ENCODE data around the gene LRRC39. TPM values are rescaled to one million over a fixed set of nuclear protein-coding genes. Genes with fewer than 3 reads are reported as not detected.

Gene LRRC39
- total and polyA plus RNA-seq, 5 experiments from 2014 or later, result 0.08 to 2.9 (median 1.4) TPM; not detected in 1

DNA sequence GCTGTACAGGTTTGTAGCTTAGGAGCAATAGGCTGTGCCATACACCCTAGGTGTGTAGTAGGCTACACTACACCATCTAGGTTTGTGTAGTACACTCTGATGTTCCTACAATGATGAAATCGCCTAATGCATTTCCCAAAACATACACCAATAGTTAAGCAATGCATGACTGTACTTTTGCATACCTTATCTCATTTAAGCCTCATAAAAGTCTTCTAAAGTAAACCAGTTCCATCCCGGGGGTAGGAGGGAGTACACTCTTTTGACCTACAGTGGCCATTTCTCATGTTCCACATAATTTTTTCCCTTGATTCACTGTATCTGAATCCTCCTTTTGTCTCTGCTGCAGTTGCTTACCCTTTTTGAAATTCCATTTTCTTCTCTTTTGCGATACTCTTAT lies 32.9 kb downstream of the LRRC39 start:
- peak overlapping the region in 1 of 10 donors; percentile 2 for H3K27ac Mint-ChIP-seq
- peaks cover 8 to 81% (median 11%) of the 10 kb centered on the region in 3 donors for H3K36me3 Mint-ChIP-seq
- DNase-seq, result no peak
- H3K4me1 Mint-ChIP-seq, result peaks cover 0 to 16% (median 7%) of the 10 kb centered on the region in 4 donors
- POLR2A ChIA-PET, result no interaction called here
- ATAC-seq, result no peak
- no peaks in the 10 kb centered on the region for H3K27me3 Mint-ChIP-seq
- no peak overlapping the region for H3K4me3 Mint-ChIP-seq
- no peaks in the 10 kb centered on the region for H3K9me3 Mint-ChIP-seq

DNA sequence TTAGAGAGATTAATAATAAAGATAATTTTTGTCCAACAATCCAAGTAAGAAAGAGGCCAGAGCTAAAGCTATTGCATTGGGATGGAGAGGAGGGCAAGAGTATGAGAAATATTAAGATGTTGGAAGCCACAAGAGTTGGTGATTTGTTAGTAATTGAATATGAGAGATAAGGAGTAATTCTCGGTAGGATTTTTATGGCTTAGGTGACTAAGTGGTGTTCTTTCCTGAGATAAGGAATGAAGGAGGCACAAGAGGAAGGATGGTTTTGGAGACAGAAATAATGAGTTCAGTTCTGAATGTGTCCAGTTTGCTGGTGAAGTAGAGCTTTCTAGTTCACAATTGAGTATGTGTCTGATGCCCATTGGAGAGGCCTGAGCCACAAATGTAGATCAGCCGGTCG lies 35.7 kb downstream of the LRRC39 start:
- POLR2A ChIA-PET, result no interaction called here
- no peaks in the 10 kb centered on the region for H3K9me3 Mint-ChIP-seq
- ATAC-seq (no peak), DNase-seq (no peak)
- peak overlapping the region in 8 of 10 donors; percentile 3 to 74 (median 42) for H3K27ac Mint-ChIP-seq
- H3K4me1 Mint-ChIP-seq, result peaks cover 0 to 22% (median 11%) of the 10 kb centered on the region in 4 donors
- no peak overlapping the region for H3K4me3 Mint-ChIP-seq
- H3K36me3 Mint-ChIP-seq, result peaks cover 8 to 88% (median 11%) of the 10 kb centered on the region in 3 donors
- H3K27me3 Mint-ChIP-seq, result no peaks in the 10 kb centered on the region

DNA sequence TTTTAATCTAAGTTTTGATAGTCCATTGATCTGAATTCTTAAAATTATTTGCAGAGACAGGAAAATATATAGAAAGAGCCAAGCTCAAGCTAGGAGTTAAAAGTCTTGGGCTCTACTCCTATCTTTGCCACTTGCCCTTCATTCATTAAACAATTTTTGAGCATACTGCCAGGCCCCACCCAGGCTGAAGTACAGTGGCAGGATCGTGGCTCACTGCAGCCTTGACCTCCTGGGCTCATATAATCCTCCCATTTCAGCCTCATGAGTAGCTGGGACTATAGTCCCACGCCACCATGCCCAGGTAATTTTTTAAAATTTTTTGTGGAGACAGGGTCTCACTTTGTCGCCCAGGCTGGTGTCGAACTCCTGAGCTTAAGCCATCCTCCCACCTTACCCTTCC lies 36.9 kb downstream of the LRRC39 start:
- H3K27ac Mint-ChIP-seq, result peak overlapping the region in 4 of 10 donors; percentile 7 to 63 (median 37)
- no peak for ATAC-seq
- no peak overlapping the region for H3K4me3 Mint-ChIP-seq
- POLR2A ChIA-PET, result no interaction called here
- peaks cover 8 to 88% (median 10%) of the 10 kb centered on the region in 3 donors for H3K36me3 Mint-ChIP-seq
- no peak for DNase-seq
- no peaks in the 10 kb centered on the region for H3K27me3 Mint-ChIP-seq
- peaks cover 0 to 22% (median 11%) of the 10 kb centered on the region in 4 donors for H3K4me1 Mint-ChIP-seq
- no peaks in the 10 kb centered on the region for H3K9me3 Mint-ChIP-seq

DNA sequence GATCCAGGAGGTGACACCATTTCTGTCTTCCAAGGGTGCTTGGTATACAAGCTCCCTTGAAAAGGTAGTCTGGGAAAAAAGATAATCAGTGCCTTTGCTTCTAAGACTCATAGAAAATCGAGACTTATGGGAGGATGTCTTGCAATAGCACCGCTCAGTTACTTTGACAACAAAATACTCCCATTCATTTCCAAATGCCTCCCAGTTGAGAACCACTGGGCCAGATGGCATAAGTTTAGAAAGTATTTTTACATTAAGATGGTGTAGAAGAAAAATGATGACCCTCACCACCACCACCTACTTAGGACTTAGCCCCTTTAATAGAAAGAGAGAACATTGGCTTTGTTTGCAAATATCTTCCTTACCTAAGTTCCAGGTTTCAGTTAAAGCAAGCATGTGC lies 40.5 kb downstream of the LRRC39 start:
- POLR2A ChIA-PET, result no interaction called here
- Mint-ChIP-seq H3K27ac (no peak overlapping the region), H3K4me1 (peaks cover 18 to 38% (median 35%) of the 10 kb centered on the region in 4 donors), H3K27me3 (no peaks in the 10 kb centered on the region), H3K36me3 (peaks cover 0 to 55% (median 5%) of the 10 kb centered on the region in 3 donors), H3K9me3 (no peaks in the 10 kb centered on the region), H3K4me3 (no peak overlapping the region)
- ATAC-seq (no peak), DNase-seq (no peak)

DNA sequence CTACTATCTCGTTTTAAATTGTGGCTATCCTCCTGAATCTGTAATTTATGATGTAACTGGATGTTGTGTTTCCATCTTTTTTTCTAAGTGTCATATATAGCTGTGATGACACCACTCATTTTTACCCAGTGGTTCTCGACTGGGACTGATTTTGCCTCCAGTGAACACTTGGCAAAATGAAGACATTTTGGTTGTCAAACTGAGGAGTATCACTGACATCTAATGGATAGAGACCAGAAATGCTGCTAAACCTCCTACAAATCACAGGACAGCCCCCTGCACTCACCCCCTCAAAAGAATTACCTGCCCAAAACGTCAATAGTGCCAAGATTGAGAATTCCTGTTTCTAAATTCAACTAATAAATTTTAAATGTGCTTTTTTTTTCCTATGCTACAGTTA lies 43.2 kb downstream of the LRRC39 start:
- ATAC-seq, result no peak
- Mint-ChIP-seq H3K4me1 (peaks cover 15 to 47% (median 37%) of the 10 kb centered on the region in 4 donors), H3K4me3 (peak overlapping the region in 9 of 10 donors; percentile 13 to 70 (median 37)), H3K27ac (peak overlapping the region in 1 of 10 donors; percentile 65), H3K27me3 (no peaks in the 10 kb centered on the region), H3K36me3 (peaks cover 0 to 28% (median 5%) of the 10 kb centered on the region in 3 donors), H3K9me3 (no peaks in the 10 kb centered on the region)
- POLR2A ChIA-PET, result no interaction called here
- no peak for DNase-seq

DNA sequence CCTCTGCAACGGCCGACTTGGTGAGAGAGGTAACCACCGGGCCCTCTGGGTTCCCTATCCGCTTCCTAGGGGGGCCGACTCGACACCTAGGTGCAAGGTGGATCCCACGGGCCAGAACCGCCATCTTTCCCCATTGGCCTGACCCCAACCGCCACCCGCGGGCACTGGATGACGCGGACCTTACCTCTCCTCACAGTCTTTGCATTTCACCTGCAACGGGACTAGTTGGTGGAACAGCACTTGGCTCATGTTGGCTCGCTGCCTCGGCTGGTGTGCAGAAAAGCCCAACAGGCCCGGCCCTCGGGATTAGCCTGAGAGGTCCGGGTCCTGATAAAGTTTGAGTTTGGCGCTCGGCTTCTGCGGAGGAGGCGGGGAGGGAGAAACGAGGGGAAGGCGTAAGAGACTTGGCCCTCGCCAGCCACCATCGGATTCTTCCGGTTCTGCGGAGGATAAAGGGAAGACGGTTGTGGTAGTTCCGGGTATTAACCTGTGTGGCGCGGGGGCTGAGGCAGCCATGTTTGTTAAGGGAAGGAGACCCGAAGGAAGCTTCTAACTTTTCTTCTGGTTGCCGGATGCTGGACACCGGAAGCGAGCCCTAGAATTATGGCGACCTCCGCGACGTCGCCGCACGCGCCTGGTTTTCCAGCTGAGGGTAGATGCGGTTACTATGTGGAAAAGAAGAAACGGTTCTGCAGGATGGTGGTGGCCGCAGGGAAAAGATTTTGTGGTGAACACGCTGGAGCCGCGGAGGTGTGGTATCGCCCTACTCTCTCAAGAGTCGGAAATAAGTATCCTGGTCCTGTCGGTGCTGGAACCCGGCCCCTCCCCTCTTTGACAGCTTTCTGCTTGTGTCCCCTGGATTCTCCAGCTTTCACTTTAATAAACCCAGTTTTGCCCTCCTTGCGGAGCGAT lies 45.2 kb downstream of the LRRC39 start, which contains the start of the genes SASS6 and TRMT13:
SASS6 (minus strand) TSS at position 365 of the 912 bp plus-strand sequence; CDS start at position 249, 116 bp downstream.
TRMT13 (plus strand) TSS at position 598 of the 912 bp plus-strand sequence; CDS start at position 604, 6 bp downstream.
- Mint-ChIP-seq H3K36me3 (peaks cover 0 to 12% (median 0%) of the 10 kb centered on the region in 3 donors), H3K4me1 (peaks cover 12 to 47% (median 33%) of the 10 kb centered on the region in 4 donors), H3K9me3 (no peaks in the 10 kb centered on the region), H3K27me3 (no peaks in the 10 kb centered on the region), H3K4me3 (peak within 1 kb of the TSS; percentile 96 to 100 (median 99)), H3K27ac (peak within 1 kb of the TSS; percentile 95 to 99 (median 98))
- DNase-seq, result peak; percentile 80 to 98 (median 92)
- ATAC-seq, result peak; percentile 96 to 97
- POLR2A ChIA-PET, result interaction anchor here (0.5 to 1.5 kb wide), 6 partner anchors 94 to 303 kb away, joined by 3 to 13 read pairs (median 7); partner anchors contain the start of genes CDC14A, RTCA and SLC35A3

DNA sequence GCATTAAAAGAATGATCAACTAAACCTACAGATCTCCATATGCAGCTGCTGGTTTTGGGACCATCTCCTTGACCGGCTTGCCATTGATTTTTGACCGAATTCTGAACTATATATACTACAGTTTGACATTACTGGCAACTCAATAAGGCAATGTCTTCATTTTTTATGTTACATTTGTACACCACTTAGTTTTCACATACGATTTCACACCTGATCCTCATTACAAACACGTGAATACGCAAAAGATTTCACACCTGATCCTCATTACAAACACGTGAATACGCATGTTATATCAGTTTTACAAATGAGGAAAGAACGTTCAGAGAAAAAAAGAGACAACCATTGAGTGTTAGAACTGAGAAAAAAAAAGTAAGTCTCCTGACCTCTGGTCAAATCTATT lies 46.4 kb downstream of the LRRC39 start:
- H3K27ac Mint-ChIP-seq, result peak overlapping the region in 5 of 10 donors; percentile 5 to 97 (median 41)
- H3K9me3 Mint-ChIP-seq, result no peaks in the 10 kb centered on the region
- no peak for ATAC-seq
- no peaks in the 10 kb centered on the region for H3K27me3 Mint-ChIP-seq
- H3K4me1 Mint-ChIP-seq, result peaks cover 12 to 48% (median 34%) of the 10 kb centered on the region in 4 donors
- DNase-seq, result no peak
- POLR2A ChIA-PET, result no interaction called here
- peak overlapping the region; percentile 96 to 100 (median 99) for H3K4me3 Mint-ChIP-seq
- H3K36me3 Mint-ChIP-seq, result no peaks in the 10 kb centered on the region

DNA sequence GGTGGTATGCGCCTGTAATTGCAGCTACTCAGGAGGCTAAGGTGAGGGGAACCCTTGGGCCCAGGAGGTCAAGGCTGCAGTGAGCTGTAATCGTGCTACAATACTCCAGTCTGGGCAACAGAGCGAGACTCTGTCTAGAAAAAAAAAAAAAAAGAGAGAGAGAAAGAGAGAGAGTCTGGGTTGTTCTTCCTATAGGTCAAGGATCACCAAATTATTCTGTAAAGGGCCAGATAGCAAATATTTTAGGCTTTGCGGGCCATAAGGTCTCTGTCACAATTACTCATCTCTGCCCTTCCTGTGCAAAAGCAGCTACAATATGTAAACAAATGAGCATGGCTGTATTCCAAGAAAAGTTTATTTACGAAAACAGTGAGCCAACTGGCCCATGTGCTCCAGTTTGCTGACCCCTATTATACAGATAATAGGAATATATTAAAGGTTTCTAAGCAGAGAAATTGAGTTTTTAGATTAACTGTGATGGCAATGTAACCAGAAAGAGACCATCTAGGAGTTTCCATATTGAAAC lies 47.4 kb downstream of the LRRC39 start:
- Mint-ChIP-seq H3K4me1 (peaks cover 12 to 44% (median 34%) of the 10 kb centered on the region in 4 donors), H3K27ac (no peak overlapping the region), H3K4me3 (peak overlapping the region in 1 of 10 donors; percentile 32), H3K27me3 (no peaks in the 10 kb centered on the region), H3K36me3 (peaks cover 0 to 4% (median 0%) of the 10 kb centered on the region in 3 donors), H3K9me3 (no peaks in the 10 kb centered on the region)
- ATAC-seq (no peak), DNase-seq (no peak)
- POLR2A ChIA-PET, result no interaction called here

DNA sequence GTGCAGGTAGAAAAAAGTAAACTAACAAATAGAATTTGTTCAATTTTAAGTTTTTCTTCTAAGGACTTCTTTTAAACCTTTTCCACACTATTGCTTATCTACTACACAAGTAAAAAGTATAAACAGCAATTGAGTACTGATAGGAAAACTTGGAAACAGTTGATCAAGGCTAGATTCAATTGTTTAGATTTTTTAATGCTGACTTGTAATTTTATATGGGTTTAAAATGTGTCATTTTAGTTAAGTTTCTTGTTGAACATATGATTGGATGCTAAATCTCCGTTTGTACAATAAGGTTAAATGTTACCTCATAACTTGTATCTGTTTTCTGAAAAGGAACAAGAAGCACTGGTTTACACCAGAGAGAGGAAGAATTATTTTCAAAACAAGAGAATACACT lies 50.8 kb downstream of the LRRC39 start:
- no peak for ATAC-seq
- POLR2A ChIA-PET, result no interaction called here

DNA sequence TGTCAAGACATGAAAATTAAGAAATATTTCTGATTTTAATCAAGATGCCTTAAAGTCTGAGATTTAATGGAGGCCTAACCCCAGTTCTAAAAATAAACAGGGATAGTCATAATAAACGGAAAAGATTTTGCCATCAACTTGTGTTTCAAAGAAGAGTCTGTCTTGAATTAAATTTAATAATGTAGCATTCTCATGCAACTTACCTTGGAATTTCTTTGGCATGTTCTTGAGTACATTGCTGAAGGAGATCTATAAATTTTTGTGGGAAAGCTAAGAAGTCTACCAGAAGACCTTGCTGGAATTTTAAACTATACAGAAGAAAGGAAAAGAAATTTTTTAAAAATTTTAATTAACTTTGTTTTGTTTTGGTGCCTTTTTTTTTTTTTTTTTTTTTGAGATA lies 55.9 kb downstream of the LRRC39 start:
- Mint-ChIP-seq H3K27me3 (no peaks in the 10 kb centered on the region), H3K4me3 (no peak overlapping the region), H3K27ac (no peak overlapping the region), H3K9me3 (no peaks in the 10 kb centered on the region), H3K4me1 (peaks cover 0 to 1% (median 0%) of the 10 kb centered on the region in 4 donors), H3K36me3 (peaks cover 0 to 33% (median 4%) of the 10 kb centered on the region in 3 donors)
- DNase-seq (no peak), ATAC-seq (no peak)
- POLR2A ChIA-PET, result interaction anchor here (0.7 kb wide), 1 partner anchor 1121 kb away, joined by 5 read pairs; no protein-coding TSS in a partner anchor

More for the DNA sequence above, 50.8 kb downstream of the LRRC39 start:
- Mint-ChIP-seq H3K27ac (no peak overlapping the region), H3K4me3 (no peak overlapping the region), H3K4me1 (peaks cover 2 to 12% (median 9%) of the 10 kb centered on the region in 4 donors), H3K9me3 (no peaks in the 10 kb centered on the region), H3K36me3 (peaks cover 0 to 11% (median 0%) of the 10 kb centered on the region in 3 donors), H3K27me3 (no peaks in the 10 kb centered on the region)
- DNase-seq, result no peak

DNA sequence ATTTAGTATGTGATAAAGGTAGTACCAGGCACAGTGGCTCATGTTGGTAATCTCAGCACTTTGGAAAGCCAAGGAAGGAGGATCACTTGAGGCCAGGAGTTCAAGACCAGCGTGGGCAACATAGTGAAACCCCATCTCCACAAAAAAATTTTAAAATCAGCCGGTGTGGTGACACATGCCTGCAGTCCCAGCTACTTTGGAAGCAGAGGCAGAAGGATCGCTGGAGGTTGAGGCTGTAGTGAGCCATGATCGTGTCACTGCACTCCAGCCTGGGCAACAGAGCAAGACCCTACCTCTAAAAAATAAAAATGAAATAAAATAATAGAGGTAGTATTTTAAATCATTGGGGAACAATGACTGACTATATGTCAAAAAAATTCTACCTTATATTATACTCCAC lies 62.5 kb downstream of the LRRC39 start:
- Mint-ChIP-seq H3K27me3 (no peaks in the 10 kb centered on the region), H3K4me1 (peaks cover 0 to 1% (median 0%) of the 10 kb centered on the region in 4 donors), H3K36me3 (peaks cover 4 to 47% (median 5%) of the 10 kb centered on the region in 3 donors), H3K27ac (no peak overlapping the region), H3K9me3 (no peaks in the 10 kb centered on the region), H3K4me3 (no peak overlapping the region)
- DNase-seq, result no peak
- ATAC-seq, result no peak
- POLR2A ChIA-PET, result no interaction called here

DNA sequence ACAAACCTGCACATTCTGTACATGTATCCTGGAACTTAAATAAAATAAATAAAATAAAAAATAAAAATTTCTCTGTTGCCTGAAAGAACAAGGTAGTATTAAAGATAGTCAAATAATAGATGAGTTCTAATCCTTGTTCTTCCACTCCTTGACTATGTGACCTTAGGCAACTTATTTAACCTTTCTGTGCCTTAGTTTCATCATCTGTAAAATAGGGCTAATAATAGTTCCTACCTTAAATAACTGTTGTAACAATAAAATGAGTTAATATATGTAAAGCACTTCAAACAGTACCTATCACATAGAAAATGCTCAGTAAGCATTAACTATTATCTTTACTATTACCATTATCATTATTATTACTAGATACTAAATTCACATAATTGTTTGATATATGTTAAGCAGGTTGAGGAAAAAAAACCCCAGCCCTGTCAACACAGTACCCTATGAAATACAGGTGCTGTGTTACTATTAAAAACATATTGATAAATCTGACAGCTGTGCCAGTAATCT lies 68.4 kb downstream of the LRRC39 start:
- Mint-ChIP-seq H3K27ac (peak overlapping the region in 1 of 10 donors; percentile 86), H3K4me1 (peaks cover 4 to 7% (median 4%) of the 10 kb centered on the region in 4 donors), H3K9me3 (no peaks in the 10 kb centered on the region), H3K27me3 (no peaks in the 10 kb centered on the region), H3K36me3 (peaks cover 0 to 58% (median 13%) of the 10 kb centered on the region in 3 donors), H3K4me3 (no peak overlapping the region)
- ATAC-seq (no peak), DNase-seq (no peak)
- POLR2A ChIA-PET, result no interaction called here
